Endometrial microvascular endothelial cells (primary cell): Measurements from ENCODE around the gene FHIP1B. TPM values are rescaled to one million over a fixed set of nuclear protein-coding genes. Genes with fewer than 3 reads are reported as not detected.

Experiments used
- in situ Hi-C: cut with HindIII; loops from 2 replicates; pipeline ENCODE4 v1.10.0; 2017; ENCODE audit warnings: low sequenced_read_pairs, low pct_unique_long_range_greater_than_20kb; ENCODE audit errors: inconsistent ontology term
- total RNA-seq: library from RNA; depleted of rRNA; stranded (reverse); fragments of >200 nt; gene quantifications from one replicate; pipeline ENCODE4 v1.2.3, GENCODE V29; 2015; ENCODE audit errors: inconsistent ontology term

Gene FHIP1B
- total RNA-seq, 1 donor from 2014 or later: 12.5 TPM

DNA sequence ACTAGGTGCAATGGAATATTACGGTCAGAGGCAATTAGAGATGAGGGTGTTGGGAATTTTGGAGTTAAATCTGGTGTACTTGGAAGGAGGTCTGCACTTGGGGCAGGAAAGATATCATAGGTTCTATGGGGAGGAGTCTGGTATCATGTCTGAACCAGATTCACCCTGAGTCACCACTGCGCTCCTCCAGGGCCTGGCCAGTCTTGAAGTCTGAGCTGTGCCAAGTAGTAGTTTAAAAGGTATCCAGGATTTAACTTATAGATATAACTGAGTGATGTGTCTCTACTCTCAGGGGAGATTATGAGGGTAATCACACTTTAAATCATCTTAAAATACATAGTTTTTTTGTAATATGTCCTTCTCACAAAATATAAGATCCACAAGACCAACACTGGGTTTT is 11.1 kb upstream of the FHIP1B start:
- in situ Hi-C loops: no loop called here

DNA sequence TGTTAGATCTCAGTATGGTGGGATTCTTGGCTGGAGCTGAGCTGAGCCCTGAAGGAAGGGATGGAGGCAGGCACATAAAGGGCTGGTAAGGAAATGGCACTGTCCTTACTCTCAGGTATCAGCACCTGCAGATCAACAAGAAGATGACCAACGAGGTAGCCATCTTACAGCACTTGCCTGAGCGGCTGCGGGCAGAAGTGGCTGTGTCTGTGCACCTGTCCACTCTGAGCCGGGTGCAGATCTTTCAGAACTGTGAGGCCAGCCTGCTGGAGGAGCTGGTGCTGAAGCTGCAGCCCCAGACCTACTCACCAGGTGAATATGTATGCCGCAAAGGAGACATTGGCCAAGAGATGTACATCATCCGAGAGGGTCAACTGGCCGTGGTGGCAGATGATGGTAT is 6.9 kb upstream of the FHIP1B start:
- in situ Hi-C loops: no loop called here

DNA sequence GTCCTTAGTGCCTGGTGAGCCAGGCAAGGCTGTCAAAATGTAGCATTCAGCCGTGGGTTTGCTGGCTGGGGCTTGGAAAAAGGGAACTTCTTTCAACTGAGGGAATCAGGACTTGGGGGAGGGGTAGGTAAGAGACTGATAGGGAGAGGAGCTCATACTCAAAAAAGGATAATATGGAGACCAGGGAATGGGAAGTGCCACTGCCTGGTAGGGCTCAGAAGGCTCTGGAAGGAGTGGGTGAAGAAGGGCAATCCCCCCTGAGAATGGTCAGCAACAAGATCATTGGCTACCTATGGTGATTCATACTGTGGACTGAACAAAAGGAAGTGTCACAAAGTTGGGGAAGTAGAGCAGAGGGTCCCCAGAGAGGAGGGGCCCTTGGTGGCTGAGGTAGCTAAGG is 6.3 kb upstream of the FHIP1B start:
- in situ Hi-C loops: no loop called here

DNA sequence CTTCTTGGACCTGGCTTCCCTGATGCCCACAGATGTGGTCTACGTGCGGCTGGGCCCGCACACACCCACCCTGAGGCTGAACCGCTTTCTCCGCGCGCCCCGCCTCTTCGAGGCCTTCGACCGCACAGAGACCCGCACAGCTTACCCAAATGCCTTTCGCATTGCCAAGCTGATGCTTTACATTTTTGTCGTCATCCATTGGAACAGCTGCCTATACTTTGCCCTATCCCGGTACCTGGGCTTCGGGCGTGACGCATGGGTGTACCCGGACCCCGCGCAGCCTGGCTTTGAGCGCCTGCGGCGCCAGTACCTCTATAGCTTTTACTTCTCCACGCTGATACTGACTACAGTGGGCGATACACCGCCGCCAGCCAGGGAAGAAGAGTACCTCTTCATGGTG is 5.7 kb upstream of the FHIP1B start:
- in situ Hi-C loops: no loop called here

DNA sequence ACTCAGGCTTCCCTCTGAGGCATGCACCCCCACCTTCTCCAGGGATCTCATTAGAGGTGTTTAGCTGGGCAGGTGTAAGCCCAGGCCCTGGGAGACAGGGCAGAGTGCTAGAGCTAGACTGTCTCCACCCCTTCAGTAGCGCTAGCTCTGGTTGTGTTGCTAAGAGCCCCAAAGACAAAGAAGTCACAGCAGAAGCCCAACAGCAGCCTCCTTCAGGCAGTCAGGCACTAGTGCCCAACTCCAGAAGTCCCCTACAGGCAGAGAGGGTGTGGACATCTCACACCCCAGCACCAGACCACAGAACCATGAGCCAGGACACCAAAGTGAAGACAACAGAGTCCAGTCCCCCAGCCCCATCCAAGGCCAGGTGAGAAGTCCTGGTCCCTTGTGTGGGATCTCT is 4.5 kb upstream of the FHIP1B start, which contains the start of gene CNGA4:
Gene CNGA4 (plus strand): TSS at position 188 of the 400 bp plus-strand sequence. CDS start 118 bp downstream, at position 306.
- in situ Hi-C loops: no loop called here

DNA sequence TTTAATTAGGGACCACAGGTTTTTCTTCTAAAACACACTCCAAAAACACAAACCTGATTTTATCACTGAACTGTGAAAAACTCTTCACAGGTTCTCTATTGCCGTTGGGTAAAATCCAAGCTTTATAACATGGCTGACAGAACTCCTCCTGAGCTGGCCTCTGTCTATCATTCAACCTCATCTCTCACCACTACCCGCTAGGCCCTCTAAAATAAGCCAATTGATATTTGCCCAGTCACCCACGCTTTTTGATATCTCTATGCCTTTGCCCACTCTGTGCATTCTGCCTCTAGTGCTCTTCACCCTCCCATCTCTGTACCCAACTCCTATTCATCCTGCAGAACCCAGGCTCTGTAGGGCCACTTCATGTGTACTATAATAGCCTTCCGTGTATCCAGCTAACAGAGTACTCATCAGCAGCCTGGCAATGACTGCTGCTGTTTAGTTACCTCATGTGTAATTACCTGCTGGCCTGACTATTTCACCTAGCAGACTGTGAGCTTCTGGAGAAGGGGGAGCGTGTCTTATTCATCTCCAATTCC is 3.4 kb upstream of the FHIP1B start:
- in situ Hi-C loops: no loop called here

DNA sequence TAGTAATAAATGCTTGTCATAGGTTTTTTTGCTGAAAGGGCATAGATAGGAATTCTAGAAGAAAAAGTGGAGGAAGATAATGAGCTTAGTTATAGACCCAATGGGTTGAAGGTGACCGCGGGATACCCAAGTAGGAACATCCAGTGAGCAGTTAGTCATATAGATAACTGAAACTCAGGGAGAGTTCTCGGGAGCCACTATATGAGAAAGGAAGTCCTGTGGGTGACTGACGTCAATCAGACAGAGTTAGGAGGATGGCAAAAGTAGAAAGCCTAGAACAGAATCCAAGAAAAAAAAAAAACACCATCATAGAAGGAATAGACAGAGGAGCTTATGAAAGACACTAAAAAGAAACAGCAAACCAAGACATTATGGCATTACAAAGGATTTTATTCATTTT is 2.8 kb upstream of the FHIP1B start:
- in situ Hi-C loops: no loop called here

DNA sequence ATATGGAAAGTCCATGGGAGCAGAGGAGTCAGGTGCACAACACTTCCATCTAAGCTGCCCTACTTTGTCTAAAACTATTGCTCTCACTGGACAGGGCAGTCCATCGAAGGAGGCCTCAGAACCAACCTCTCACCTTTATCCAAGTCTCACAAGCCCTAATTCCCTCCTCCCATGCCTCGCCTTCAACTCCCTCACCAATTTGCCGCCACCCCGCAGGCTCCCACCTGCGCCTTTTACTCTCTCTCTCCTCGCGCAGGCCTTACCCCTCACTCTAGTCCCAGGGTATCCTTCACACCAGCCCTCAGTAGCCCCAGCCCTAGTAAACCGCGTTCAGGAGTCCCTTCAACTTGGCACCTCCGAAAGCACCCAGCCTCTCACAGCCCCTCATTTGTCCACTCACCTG is 451 bp downstream of the FHIP1B start:
- in situ Hi-C loops: no loop called here

DNA sequence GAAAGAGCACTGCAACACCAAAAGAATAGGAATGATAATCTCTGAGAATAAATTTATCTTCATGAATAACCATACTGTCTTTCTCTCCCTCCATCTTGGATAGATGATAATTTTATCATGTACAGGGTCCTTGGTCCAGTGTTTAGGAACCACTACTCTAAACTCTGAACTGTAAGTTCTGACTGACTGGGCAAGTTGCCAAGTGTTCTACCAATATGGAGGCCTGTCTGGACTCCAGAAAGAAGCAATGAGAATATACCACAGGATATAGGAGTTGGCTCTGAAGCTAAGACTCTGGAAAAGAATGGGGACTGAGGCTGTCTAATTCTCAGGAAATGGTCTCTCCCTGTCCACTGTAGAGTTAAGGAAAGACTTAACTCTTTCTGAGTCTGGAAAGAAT is 1.5 kb downstream of the FHIP1B start:
- in situ Hi-C loops: no loop called here

DNA sequence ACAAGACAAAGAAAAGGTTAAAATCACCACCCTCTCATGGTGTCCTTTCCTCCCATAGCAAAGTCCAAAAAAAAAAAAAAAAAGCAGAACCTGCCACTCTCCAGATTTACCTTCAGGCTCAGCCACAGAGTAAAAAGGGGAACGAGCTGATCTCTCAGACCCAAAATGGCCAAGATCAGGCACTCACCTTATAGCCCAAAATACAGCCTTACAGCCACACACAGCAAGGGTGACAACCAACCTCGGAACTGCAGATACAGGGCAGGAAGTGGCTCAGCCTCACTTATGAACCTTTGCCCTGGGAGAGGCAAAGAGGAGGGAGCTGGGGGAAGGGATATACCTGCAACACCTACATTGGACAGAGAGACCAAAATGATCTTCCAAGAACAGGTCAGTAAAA is 4.5 kb downstream of the FHIP1B start:
- in situ Hi-C loops: no loop called here

DNA sequence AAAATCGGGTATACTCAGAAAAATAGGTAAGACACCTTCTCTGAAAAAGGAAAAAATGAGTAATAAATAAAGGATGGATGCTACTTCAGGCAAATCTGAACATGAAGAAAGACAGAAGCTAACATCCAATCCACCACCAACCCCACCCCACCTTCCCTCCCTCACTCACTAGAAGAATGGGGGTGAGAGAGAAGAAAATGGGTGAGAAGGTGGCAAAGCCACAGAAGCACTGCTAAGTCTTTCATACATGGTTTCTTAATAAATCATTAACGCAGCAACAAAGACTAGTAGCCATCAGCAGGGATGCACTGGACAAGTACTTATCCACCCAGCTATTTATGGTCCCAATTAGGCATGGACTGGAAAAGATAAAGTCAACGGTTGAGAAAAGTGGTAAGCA is 5.9 kb downstream of the FHIP1B start:
- in situ Hi-C loops: no loop called here

DNA sequence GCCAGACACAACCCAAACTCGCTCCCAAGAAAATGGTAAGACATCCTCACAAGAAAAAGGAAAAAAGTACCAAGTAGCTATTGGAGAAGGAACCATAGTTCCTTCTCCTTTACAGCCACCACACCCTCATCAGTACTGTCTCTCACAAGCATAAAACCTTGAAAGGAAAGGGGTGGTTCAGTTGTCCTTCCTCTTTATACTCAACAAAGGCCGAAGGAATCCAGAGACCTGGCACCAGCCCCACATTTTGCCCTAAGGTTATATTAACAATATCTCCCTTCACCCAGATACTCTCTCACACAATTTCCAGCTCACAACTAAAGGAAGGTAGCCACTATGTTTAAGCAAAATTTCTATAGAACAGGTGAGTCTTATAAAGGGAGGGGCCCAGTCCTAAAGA is 8.5 kb downstream of the FHIP1B start:
- in situ Hi-C loops: no loop called here

DNA sequence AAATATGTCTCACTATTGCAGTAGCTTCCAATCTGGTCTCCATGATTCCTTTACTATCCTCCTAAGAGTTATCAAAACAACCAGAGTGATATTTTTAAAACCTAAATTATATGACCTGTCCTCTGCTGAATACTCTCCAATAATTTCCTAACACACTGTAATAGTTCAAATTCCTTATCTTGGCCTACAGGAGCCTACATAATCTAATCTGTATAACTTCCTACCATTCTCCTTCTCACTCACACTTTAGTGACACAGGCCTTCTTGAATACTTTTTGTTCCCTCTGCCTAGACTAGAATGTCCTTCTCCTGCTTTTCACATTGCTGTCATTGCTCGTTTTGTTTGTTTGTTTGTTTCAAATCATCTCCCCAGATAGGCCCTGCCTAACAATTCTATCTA is 9.4 kb downstream of the FHIP1B start:
- in situ Hi-C loops: no loop called here

DNA sequence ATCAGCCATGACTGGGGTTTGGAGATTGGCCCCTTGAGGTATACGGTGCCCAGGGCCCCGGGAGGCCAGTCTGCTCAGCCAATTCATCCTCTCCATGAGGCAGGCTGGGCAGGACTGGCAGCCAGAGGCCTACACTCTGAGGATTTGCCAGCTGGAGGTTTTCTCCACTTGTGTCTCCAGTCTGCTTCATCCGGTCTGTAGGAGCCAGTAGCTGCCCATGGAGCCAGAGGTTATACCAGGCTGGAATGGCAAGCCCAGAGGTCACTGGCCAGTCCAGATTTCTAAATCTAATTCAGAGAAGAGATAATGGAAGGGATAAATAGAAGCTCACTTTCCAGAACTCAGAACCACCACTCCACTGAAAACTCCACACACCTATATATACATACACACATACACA is 10.0 kb downstream of the FHIP1B start:
- in situ Hi-C loops: no loop called here

DNA sequence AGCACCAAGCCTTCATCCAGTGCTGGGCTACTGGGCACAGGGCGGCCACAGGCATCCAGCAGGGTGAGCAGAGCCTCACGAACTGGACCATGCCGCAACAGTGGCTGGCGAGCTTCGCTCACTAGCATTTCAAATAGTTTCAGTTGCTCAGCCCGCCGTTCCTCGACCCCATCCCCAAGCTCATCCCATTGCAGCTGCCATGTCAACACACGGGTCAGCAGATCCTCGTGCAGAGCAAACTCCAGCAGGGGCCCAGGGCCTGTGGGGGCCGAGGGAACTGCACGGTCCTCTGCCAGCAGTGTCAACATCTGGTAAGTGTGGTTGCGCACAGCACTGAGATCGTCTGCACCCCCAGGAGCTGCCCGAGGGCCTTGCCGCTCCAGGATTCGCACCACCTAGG is 10.6 kb downstream of the FHIP1B start:
- in situ Hi-C loops: no loop called here

DNA sequence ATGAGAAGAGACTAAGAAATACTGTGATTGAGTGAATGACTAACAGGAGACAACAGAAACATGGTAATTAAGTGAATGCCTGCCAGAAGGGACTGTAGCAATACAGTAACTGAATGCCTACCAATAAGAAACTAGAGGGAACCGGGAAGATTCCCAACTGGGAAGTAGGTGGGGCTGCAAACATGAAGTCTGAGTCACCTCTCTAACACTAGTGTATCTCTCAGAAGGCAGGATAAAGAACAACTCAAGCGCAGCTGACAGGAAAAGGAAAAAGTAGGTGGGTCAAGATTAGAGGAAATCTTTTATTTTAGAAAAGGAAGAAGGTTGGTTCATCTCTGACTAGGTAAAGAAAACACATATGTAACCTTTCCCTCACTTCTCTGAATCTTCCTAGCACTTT is 15.1 kb downstream of the FHIP1B start:
- in situ Hi-C loops: no loop called here

DNA sequence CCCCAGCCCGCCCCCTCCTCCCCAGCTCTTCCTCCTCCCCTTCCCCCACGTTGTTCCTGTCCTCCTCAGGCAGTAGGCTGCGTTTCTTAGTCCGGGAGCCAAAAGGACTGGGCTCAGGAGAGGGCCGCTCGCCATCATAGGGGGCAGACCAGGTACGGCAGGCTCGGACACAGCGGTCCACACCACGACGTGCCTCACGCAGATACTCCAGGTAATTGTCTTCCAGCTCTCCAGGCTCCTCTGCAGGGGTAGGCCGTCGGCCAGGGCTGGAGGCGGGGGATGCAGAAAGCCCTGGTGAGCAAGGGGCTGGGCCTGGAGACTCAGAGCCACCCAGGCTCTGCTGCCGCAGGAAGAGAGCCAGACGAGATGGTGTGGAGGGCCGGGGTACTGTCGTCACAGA is 16.7 kb downstream of the FHIP1B start:
- in situ Hi-C loops: no loop called here

DNA sequence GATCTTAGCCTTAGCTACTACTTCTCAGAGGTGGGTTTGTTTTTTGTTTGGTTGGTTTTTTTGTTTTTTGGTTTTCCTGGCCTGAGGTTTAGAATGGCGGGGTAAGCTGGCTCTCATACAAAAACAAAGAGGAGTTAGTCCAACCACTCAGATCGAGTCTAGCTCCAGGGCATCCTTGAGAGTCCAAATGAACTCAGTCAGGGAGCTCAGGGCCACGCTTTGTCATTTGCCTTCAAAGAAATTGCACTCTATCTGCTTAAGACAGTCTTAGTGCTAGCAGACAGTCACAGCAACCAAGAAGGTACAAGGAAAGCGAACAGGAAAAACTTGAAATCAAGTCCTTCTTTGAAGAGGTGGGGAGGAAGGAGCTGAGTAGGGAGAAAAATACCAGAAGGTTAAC is 17.9 kb downstream of the FHIP1B start:
- in situ Hi-C loops: no loop called here

DNA sequence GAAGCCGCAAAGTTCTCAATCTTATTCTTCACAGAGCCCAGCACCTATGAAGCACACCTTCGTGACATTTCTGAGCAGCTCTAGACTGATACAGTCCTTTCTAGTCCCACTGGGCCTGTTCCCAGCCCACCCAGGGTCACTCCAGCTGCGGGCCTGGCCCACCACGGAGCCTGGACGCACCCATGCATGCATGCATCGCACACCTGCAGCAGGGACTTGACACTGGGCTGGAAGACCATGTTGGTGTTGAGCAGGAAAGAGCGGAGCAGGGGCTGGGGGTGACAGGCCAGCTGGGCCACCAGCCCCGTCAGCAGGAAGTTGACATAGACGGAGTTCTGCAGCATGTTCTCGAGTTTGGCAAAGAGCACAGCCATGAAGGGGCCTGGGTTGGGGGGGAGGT is 19.9 kb downstream of the FHIP1B start:
- in situ Hi-C loops: no loop called here

DNA sequence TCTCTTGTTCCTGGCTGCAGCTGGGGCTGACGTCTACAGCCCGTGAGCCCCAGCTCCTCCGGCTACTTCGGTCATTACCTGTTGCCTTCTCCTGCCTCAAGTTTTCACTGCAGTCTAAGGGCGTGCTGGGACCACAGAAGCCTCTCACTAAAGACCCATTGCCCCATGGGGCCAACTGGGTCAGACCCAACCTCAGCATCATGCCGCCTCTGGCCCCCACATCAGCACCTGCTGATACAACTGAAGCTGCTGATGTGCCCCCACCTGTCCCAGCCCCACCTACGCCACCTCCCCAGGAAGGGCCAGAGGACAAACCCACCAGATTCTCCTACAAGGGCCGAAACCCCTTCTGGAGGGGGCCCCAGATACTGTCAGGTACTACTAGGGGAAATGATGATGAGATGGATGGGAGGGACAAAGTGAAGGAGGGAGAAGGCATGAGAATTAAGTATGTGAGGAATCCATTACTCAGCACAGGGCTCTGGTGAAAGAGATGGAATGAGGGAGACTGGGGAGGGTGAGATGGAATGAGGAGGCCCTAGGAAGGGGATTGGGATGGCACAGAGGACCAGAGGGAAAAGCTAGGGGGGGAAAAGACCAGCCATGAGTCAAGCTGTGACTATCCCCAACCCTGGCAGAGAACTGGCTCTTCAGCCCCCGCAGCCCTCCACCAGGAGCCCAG is 24.0 kb downstream of the FHIP1B start:
- in situ Hi-C loops: no loop called here

DNA sequence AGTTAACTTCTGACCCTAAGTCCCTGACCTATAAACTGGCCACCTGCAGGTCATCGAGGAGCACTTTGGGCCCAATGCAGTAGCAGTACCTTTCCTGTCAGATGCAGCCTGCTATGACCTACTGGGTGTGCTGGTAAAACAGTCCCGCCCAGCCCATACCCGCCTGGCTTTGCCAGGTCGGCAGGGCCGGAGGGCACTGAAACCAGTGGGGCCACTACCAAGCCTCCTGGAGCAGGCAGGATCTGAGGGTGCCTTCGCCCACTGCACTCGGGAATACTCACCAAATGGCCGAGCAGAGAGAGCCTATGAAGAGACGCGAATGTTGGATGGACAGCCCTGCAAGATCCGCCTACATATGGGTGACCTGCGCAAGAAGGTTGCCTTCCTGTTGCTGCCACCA is 24.6 kb downstream of the FHIP1B start:
- in situ Hi-C loops: no loop called here
